Stimulated activated CD8-positive, alpha-beta memory T cell treated with anti-CD3 and anti-CD28 coated beads, Interleukin-7, amount 100 ng/mL, for 48 hours (primary cell): ENCODE measurements around the gene CBX3.
"Not testable (repeated sequence)": the region's sequence is repeated elsewhere in the genome, so short reads cannot be mapped to it uniquely, and the experiment has no call there.

Experiments
- DNase-seq, 2 donors: peaks; one replicate each; pipeline ENCODE4 v3.0.0-alpha.2; 2020; ENCODE audit warnings: low read depth in 1 of 2; ENCODE audit errors: extremely low read depth in 1 of 2

Gene CBX3

GRCh38 chr7:26201247-26202018, at the start of gene CBX3:
CBX3 (plus strand) TSS chr7:26201745; CDS start chr7:26202999, 1,254 bp downstream.
- DNase-seq, result peak; percentile 88 to 92

DNA sequence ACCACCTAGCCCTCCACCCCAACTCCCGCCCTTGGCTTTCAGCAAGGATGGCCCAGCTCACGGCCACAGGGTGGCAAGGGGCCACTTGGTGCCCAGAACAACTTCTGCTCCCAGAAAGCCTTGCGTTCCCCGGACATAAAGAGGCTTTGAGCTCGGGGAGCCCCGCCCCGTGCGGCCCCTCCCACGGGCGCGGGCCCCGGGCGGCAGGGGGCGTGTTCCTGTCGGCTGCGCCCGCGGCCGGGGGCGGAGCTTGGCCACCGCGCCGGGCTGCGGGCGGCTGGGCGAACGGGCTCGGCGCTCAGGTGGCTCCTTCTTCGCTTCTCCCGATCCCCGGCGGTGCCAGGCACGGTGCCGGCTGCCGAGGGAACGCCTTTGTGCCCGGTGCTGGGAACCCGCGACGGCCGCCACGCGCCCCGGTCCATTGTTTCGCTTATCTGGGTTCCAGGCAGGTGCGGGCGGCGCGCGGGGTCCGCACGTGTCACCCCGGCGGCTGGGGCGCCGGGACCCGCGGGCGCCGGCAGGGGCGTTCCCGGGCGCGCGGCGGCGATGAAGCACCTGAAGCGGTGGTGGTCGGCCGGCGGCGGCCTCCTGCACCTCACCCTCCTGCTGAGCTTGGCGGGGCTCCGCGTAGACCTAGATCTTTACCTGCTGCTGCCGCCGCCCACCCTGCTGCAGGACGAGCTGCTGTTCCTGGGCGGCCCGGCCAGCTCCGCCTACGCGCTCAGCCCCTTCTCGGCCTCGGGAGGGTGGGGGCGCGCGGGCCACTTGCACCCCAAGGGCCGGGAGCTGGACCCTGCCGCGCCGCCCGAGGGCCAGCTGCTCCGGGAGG, 49.4 kb upstream of the CBX3 start, which contains the start of gene NFE2L3:
Gene NFE2L3 (plus strand): TSS at position 246 of the 829 bp plus-strand sequence. CDS start 301 bp downstream, at position 547.
- peak; percentile 69 to 74 for DNase-seq

DNA sequence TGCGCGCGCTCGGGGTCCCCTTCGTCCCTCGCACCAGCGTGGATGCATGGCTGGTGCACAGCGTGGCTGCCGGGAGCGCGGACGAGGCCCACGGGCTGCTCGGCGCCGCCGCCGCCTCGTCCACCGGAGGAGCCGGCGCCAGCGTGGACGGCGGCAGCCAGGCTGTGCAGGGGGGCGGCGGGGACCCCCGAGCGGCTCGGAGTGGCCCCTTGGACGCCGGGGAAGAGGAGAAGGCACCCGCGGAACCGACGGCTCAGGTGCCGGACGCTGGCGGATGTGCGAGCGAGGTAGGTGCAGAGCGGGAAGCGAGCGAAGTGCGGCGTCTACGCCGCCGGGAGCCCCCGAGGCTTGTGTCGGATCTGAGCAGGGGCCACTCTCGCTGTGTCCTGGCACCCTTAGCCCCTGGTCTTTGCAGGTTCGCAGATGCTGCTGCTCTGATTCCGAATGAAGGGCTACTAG, 48.7 kb upstream of the CBX3 start:
- peak in 1 of 2 donors; percentile 9 for DNase-seq

- DNase-seq, result peak in 1 of 2 donors; percentile 15
Observed at GRCh38 chr7:26153241-26153822, 48.2 kb upstream of the CBX3 start.

DNA sequence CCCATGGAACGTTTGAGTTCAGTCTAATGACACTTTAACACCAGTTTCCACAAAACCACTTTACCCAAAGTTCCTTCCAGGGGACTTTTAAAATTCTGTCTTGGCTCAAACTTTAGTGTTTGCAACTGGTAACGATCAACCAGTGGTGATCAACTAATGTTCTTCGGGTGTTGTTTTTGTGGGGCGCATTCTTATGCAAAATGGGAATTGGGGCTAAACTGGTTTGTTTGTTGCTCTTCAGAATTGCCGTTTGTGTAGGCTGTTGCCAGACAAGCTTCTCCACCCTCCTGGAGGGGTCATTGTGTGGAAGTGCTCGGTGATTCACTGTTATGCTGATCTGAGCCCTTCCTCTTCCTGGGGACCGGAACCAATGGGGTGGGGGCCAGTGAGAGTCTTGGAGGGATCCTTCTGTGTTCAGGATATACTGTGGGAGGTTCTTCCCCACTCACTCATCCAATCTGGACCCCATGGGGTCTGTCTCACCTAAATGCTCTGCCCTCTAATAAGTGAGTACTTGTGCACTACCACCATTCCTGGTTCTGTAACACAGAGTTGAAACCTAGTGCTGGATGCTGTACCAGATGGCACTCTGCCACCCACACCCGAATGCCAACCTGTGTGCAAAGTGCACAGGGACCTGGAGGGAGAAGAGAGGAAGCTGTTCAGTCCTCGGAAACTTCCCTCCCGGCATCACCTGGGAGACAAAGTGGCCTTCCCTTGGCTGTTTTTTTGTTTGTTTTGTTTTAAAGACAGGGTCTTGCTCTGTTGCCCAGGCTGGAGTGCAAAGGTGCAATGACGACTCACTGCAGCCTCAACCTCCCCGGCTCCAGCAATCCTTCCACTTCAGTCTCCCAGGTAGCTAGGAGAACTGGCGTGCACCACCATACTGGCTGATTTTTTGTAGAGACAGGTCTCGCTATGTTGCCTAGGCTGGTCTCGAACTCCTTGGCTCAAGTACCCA, 47.4 kb upstream of the CBX3 start:
- DNase-seq, result peak in 1 of 2 donors; percentile 29

DNA sequence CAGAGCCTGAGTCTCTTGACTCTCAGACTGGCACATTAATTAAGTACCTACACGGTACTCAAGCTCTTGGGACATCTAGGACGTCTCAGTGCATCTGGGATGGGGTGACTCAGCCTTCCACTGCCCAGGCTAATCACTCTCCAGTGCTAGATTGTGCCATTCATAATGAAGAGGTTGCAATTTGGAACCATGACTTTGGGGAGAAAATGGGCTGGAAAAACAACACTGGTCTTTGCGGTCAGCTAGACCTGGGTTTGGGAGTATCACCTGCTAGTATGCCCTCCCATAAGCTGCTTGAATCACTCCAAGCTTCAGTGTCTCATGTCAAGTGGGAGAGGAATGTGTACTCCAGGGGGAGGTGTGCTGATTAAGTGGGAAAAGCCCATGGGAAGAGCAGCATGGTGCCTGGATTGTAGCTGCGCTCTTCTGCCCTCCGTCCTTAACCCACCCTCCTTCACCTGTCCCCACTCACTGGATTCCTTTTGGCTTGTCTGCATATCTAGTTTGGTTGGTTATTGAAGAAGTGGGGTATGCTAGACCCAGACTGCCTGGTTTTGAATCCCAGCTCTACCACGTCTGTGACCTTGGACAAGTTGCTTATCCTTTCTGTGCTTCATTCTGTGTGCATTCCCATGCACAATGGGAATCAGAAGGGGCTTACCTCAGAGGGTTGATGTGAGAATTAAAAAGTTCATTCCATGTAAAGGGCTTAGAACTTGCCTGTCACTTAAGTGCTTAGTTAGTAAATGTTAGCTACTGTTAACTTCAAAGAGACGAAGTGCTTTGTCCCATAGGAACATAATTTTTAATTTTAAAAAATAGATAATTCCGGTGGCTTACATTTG, 45.8 kb upstream of the CBX3 start:
- DNase-seq, result no peak

- no peak for DNase-seq
Observed at GRCh38 chr7:26156451-26157420, 44.8 kb upstream of the CBX3 start.

- no peak for DNase-seq
Observed at GRCh38 chr7:26157520-26158105, 43.9 kb upstream of the CBX3 start.

DNA sequence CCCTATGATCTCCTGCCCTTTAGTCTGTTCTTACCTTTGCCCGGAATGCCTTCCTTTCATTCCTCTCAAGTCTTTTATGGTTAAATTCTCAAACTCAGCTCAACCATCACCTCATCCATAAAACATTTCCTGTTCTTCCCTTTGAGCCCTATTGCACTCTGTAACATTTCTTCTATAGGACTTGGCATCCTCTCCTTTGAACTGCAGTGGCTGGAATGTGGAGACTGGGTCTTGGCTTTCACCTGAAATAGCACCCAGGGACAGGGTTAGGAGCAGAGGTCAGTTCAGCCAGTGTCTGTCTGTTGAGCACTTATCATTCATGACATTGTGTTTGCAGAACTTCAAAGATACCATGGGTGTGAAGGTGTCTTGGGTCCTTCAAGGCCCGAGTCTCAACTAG, 42.3 kb upstream of the CBX3 start:
- no peak for DNase-seq

DNA sequence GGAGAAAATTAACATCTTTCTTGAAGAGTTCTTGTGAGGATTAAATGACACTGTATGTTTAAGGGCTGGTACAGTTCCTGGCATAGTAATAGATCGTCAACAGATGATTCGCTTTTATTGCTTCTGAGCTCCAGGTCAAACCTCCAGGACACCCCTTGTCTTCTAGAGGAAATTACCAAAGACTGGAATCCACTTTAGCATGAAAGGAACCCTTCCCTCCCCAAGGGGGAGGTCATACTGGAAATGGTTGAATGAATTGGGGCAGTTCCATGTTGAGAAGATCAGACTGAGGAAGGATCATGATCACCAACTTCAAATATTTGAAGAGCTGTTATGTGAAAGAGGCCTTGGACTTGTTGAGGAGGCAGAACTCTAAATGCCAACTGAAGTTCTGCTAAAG, 40.6 kb upstream of the CBX3 start:
- no peak for DNase-seq

- no peak for DNase-seq
Observed at GRCh38 chr7:26162431-26162830, 39.1 kb upstream of the CBX3 start.

- DNase-seq, result not testable (repeated sequence)
Observed at GRCh38 chr7:26163804-26164203, 37.7 kb upstream of the CBX3 start.

- DNase-seq, result no peak
Observed at GRCh38 chr7:26165950-26166683, 35.4 kb upstream of the CBX3 start.

GRCh38 chr7:26166684-26167266, 34.8 kb upstream of the CBX3 start:
- DNase-seq, result no peak

DNA sequence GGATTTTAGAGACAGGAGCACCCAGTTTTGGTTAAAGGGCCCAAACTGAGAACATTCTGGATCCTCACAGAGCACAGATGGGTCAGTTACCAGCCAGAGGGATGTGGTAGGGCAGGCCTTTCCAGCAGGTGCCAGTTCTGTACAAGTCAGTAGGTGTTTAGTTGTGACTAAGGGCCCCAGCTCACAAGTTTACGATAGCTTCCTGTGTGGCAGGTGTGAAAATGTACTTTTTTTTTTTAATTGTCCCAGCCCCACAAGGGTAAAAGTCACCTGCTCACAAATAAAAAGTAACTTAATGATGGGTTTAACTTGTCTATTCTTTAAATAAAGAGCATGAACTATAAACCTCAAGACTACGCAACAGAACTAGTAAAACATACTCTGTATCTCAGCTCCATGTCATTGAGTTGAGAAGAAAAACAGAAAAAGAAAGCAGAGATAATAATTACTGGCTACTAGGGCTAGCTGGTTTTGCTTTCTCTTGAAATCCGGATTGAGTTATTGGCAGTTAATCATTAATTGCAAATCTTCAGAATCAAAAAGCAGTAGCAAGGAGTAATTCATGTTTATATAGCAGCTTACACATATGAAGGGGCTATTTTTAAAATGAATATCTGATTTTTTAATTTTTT, 34.1 kb upstream of the CBX3 start:
- no peak for DNase-seq

DNA sequence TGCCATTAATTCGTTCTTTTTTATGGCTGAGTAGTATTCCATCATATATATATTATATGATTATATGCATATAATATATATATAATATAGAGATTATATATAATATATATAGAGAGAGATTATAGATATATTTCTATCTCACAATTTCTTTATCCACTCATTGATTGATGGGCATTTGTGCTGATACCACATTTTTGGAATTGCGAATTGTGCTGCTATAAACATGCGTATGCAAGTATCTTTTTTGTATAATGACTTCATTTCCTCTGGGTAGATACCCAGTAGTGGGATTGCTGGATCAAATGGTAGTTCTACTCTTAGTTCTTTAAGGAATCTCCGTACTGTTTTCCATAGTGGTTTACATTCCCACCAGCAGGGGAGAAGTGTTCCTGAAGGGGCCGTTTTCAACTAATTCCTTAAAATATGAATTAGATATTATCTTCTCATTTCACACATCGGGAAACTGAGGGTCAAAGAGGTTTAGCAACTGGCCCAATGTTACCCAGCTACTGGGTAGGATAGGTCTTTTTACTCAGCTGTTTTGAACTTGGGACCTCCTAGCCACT, 33.0 kb upstream of the CBX3 start:
- no peak for DNase-seq
